GM19240 (cell line): ENCODE results near the gene SNX5.
A peak's percentile ranks its signal among the peaks of the same experiment; 100 is the strongest.

Source experiments
- DNase-seq: peaks from one replicate; pipeline ENCODE4 v3.0.0; 2011; ENCODE audit warnings: low spot score; ENCODE audit not compliant: insufficient read length

Gene SNX5

GRCh38 chr20:17917832-17918618 is 50.6 kb downstream of the SNX5 start:
- DNase-seq = no peak

GRCh38 chr20:17916433-17916891 is 52.1 kb downstream of the SNX5 start:
- DNase-seq = no peak

GRCh38 chr20:17914957-17915356 is 53.6 kb downstream of the SNX5 start:
- no peak for DNase-seq

GRCh38 chr20:17912916-17913315 is 55.7 kb downstream of the SNX5 start:
- DNase-seq = no peak

- no peak for DNase-seq
These were observed 56.7 kb downstream of the SNX5 start for GRCh38 chr20:17911927-17912326.

GRCh38 chr20:17910828-17911294 is 57.7 kb downstream of the SNX5 start:
- no peak for DNase-seq

- no peak for DNase-seq
These were observed 58.7 kb downstream of the SNX5 start for GRCh38 chr20:17909869-17910321.

GRCh38 chr20:17905544-17905943 is 63.0 kb downstream of the SNX5 start:
- no peak for DNase-seq

- DNase-seq = peak; percentile 38
These were observed 64.6 kb downstream of the SNX5 start for GRCh38 chr20:17904027-17904426.

- DNase-seq = no peak
These were observed 66.0 kb downstream of the SNX5 start for GRCh38 chr20:17902531-17903083.

GRCh38 chr20:17901971-17902370 is 66.6 kb downstream of the SNX5 start:
- DNase-seq = no peak

- no peak for DNase-seq
These were observed 70.0 kb downstream of the SNX5 start for GRCh38 chr20:17898548-17898994.

- DNase-seq = no peak
These were observed 70.9 kb downstream of the SNX5 start for GRCh38 chr20:17897566-17898307.

GRCh38 chr20:17896771-17897369 is 71.7 kb downstream of the SNX5 start:
- no peak for DNase-seq

GRCh38 chr20:17896193-17896723 is 72.3 kb downstream of the SNX5 start:
- no peak for DNase-seq

- DNase-seq = no peak
These were observed 72.9 kb downstream of the SNX5 start for GRCh38 chr20:17895641-17896171.

GRCh38 chr20:17893445-17893844 is 75.1 kb downstream of the SNX5 start:
- no peak for DNase-seq

GRCh38 chr20:17892189-17892938 is 76.2 kb downstream of the SNX5 start:
- DNase-seq = no peak
